IMR-90 (cell line): ENCODE measurements around the gene NBPF4.
"Not testable (repeated sequence)": the region's sequence is repeated elsewhere in the genome, so short reads cannot be mapped to it uniquely, and the experiment has no call there.

Source experiments
- POLR2A ChIP-seq: IDR thresholded peaks from 2 replicates; pipeline ENCODE4 v1.6.1; 2012; ENCODE audit warnings: mild to moderate bottlenecking, low read depth, low read length
- RCOR1 ChIP-seq: IDR thresholded peaks from 2 replicates; pipeline ENCODE4 v1.6.1; 2012; ENCODE audit warnings: mild to moderate bottlenecking, low read length, improper control_type of control experiment; ENCODE audit not compliant: insufficient replicate concordance
- SMC3 ChIP-seq: fragments of 150-350 bp; IDR thresholded peaks from 2 replicates; pipeline ENCODE4 v1.6.1; 2016; ENCODE audit warnings: low read depth, mild to moderate bottlenecking, antibody characterized with exemption, low read length, moderate library complexity
- TF ChIP-seq, protein P1 (sequence below): conservative IDR thresholded peaks from 2 replicates; pipeline ENCODE4 v1.5.1; 2012; ENCODE audit warnings: mild to moderate bottlenecking, low read depth, low read length, improper control_type of control experiment
- TF ChIP-seq, protein P2 (sequence below): fragments of 150-350 bp; IDR thresholded peaks from 2 replicates; pipeline ENCODE4 v1.6.1; 2016; ENCODE audit warnings: low read depth, mild to moderate bottlenecking, low read length, moderate library complexity, borderline replicate concordance

DNA sequence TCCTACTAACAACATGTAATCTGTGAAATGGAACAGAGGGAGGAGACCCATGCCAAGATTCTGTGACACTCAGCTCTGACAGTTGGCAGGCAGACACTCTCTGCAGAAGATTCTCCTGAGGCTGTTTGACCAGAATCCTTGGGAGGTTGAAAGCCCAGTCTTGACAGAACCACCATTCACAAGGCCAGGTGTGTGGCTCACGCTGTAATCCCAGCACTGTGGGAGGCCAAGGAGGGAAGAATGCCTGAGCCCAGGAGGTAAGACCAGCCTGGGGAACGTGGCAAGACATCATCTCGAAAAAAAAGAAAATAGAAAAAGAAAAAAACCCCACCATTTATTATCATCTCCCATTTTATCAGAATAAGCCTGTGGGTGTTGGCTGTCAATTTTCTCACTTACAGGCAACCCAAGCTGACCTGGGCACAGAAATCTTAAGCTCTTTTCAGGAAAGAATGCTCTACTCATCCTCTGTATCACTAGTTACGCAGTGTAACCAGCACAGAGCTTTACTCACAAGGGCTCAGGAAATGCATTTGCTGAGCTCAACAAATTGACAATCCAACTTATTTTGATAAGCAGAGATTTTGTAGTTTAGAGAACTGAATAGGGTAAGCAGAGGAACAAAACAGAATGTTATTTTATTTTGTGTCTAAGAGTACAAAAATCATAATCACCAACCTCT is 16.8 kb upstream of the NBPF4 start:
- TF ChIP-seq POLR2A, SMC3, RCOR1: not testable (repeated sequence)
- TF ChIP-seq, protein P1, sequence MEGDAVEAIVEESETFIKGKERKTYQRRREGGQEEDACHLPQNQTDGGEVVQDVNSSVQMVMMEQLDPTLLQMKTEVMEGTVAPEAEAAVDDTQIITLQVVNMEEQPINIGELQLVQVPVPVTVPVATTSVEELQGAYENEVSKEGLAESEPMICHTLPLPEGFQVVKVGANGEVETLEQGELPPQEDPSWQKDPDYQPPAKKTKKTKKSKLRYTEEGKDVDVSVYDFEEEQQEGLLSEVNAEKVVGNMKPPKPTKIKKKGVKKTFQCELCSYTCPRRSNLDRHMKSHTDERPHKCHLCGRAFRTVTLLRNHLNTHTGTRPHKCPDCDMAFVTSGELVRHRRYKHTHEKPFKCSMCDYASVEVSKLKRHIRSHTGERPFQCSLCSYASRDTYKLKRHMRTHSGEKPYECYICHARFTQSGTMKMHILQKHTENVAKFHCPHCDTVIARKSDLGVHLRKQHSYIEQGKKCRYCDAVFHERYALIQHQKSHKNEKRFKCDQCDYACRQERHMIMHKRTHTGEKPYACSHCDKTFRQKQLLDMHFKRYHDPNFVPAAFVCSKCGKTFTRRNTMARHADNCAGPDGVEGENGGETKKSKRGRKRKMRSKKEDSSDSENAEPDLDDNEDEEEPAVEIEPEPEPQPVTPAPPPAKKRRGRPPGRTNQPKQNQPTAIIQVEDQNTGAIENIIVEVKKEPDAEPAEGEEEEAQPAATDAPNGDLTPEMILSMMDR: not testable (repeated sequence)
- TF ChIP-seq, protein P2, sequence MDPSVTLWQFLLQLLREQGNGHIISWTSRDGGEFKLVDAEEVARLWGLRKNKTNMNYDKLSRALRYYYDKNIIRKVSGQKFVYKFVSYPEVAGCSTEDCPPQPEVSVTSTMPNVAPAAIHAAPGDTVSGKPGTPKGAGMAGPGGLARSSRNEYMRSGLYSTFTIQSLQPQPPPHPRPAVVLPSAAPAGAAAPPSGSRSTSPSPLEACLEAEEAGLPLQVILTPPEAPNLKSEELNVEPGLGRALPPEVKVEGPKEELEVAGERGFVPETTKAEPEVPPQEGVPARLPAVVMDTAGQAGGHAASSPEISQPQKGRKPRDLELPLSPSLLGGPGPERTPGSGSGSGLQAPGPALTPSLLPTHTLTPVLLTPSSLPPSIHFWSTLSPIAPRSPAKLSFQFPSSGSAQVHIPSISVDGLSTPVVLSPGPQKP: not testable (repeated sequence)
